OCI-LY7 (cell line): ENCODE measurements around the gene GOLGA6L10. TPM values are rescaled to one million over a fixed set of nuclear protein-coding genes. Genes with fewer than 3 reads are reported as not detected.
"Not testable (repeated sequence)": the region's sequence is repeated elsewhere in the genome, so short reads cannot be mapped to it uniquely, and the experiment has no call there.

ENCODE experiments used
- Bru-seq: library from RNA; stranded (reverse); fragments of 400-500 nt; gene quantifications from one replicate; lab custom pipeline; 2021; lab: Mats Ljungman, UMichigan
- BruChase-seq, 2 experiments: library from RNA; stranded (reverse); fragments of 400-500 nt; gene quantifications; one replicate each; lab custom pipeline; 2021; lab: Mats Ljungman, UMichigan
- BruUV-seq: library from RNA; stranded (reverse); fragments of 400-500 nt; replicated peaks from 2 replicates; lab custom pipeline; 2021; lab: Mats Ljungman, UMichigan
- CTCF ChIA-PET: fragments of 300-600 bp; sonication (Branson Sonifier 250); formaldehyde crosslinking; loops from one replicate; lab custom pipeline; 2022; ENCODE audit warnings: antibody characterized with exemption; ENCODE audit not compliant: unreplicated experiment; lab: Charles Lee
- POLR2A ChIA-PET: fragments of 300-600 bp; sonication (Branson Sonifier 250); formaldehyde crosslinking; loops from one replicate; lab custom pipeline; 2022; ENCODE audit warnings: antibody characterized with exemption; lab: Charles Lee
- DNase-seq: peaks from one replicate; pipeline ENCODE4 v3.0.0-alpha.2; 2015; ENCODE audit warnings: low spot score
- H2AFZ ChIP-seq: fragments of 200-600 bp; sonication (generic), shearing (Covaris generic); 2 replicates; pipeline ENCODE4 v1.6.1; 2014; ENCODE audit warnings: mild to moderate bottlenecking, antibody characterized with exemption, low read length, moderate library complexity
- H3K27ac ChIP-seq: fragments of 200-600 bp; sonication (generic); 2 replicates; pipeline ENCODE4 v1.5.1; 2014; ENCODE audit warnings: mixed run types, low read depth, mild to moderate bottlenecking, moderate library complexity, low read length, inconsistent platforms; ENCODE audit not compliant: poor library complexity, severe bottlenecking
- H3K36me3 ChIP-seq: fragments of 200-600 bp; sonication (generic); 2 replicates; pipeline ENCODE4 v1.6.1; 2014; ENCODE audit warnings: mild to moderate bottlenecking, antibody characterized with exemption, low read length, moderate library complexity, mixed read lengths; ENCODE audit not compliant: insufficient read depth
- H3K4me1 ChIP-seq: fragments of 200-600 bp; sonication (generic); 2 replicates; pipeline ENCODE4 v1.5.1; 2014; ENCODE audit warnings: mild to moderate bottlenecking, low read length; ENCODE audit not compliant: insufficient read depth, poor library complexity, severe bottlenecking
- H3K4me2 ChIP-seq: fragments of 200-600 bp; sonication (generic); 2 replicates; pipeline ENCODE4 v1.6.1; 2014; ENCODE audit warnings: mild to moderate bottlenecking, low read length
- H3K4me3 ChIP-seq: fragments of 200-600 bp; sonication (generic); 2 replicates; pipeline ENCODE4 v1.5.1; 2014; ENCODE audit warnings: mild to moderate bottlenecking, low read depth, low read length; ENCODE audit not compliant: poor library complexity, severe bottlenecking
- H3K79me2 ChIP-seq: fragments of 200-600 bp; sonication (generic); 2 replicates; pipeline ENCODE4 v1.6.1; 2016; ENCODE audit warnings: low read depth, mild to moderate bottlenecking, low read length, moderate library complexity, mixed read lengths; ENCODE audit not compliant: insufficient read depth
- H3K9me2 ChIP-seq: fragments of 200-600 bp; sonication (generic); 2 replicates; pipeline ENCODE4 v1.6.1; 2016; ENCODE audit warnings: mild to moderate bottlenecking, low read length, mixed read lengths; ENCODE audit not compliant: insufficient read depth
- H3K9me3 ChIP-seq: fragments of 200-600 bp; sonication (generic); 2 replicates; pipeline ENCODE4 v1.6.1; 2014; ENCODE audit warnings: mild to moderate bottlenecking, mixed run types, low read length, mixed read lengths
- H4K20me1 ChIP-seq: fragments of 200-600 bp; sonication (generic); 2 replicates; pipeline ENCODE4 v1.6.1; 2014; ENCODE audit warnings: mild to moderate bottlenecking, antibody characterized with exemption, low read length, moderate library complexity, mixed read lengths; ENCODE audit not compliant: insufficient read depth
- EZH2phosphoT487 ChIP-seq: fragments of 200-600 bp; sonication (generic); IDR thresholded peaks from 2 replicates; pipeline ENCODE4 v1.6.1; 2018; ENCODE audit warnings: low read depth, borderline replicate concordance, mild to moderate bottlenecking, mixed run types, antibody characterized with exemption, low read length, moderate library complexity, mixed read lengths
- intact Hi-C: fragments of 100-400 bp; cut with micrococcal nuclease; formaldehyde crosslinking; loops from one replicate; pipeline ENCODE4 v1.10.0; 2022; ENCODE audit not compliant: unreplicated experiment
- long read RNA-seq: library from polyadenylated mRNA; stranded (forward); transcript quantifications from one replicate; pipeline ENCODE4 v2.0.0, GENCODE V29; 2022
- total RNA-seq, 2 experiments: library from RNA; depleted of rRNA in 1 of 2; stranded (reverse); fragments of >200 nt in 1 of 2; shearing (Covaris generic) in 1 of 2; gene quantifications; 2 replicates each; pipeline ENCODE4 v1.2.3, GENCODE V29; 2014 to 2022
- TF ChIP-seq, protein P1 (sequence below): fragments of 200-600 bp; sonication (generic); conservative IDR thresholded peaks from 2 replicates; pipeline ENCODE4 v1.5.1; 2014; ENCODE audit warnings: mild to moderate bottlenecking, antibody characterized with exemption, low read length, moderate library complexity, mixed read lengths

Gene GOLGA6L10, protein sequence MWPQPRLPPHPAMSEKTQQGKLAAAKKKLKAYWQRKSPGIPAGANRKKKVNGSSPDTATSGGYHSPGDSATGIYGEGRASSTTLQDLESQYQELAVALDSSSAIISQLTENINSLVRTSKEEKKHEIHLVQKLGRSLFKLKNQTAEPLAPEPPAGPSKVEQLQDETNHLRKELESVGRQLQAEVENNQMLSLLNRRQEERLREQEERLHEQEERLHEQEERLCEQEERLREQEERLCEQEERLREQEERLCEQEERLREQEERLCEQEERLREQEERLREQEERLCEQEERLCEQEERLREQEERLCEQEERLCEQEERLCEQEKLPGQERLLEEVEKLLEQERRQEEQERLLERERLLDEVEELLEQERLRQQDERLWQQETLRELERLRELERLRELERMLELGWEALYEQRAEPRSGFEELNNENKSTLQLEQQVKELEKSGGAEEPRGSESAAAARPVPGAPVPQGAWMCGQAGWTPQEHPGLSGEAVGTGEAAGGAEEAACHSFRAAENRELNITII
- not detected in 2 replicates for total RNA-seq (2014; rRNA removed; shearing (Covaris generic))
- total RNA-seq (2022): 0.39 and 0.49 TPM in 2 replicates
- percentile 10 among the genes with signal in this experiment for Bru-seq, nascent RNA
- percentile 17 among the genes with signal in this experiment for BruChase-seq, experiment 1, labeled RNA remaining after a 6-hour chase
- percentile 14 among the genes with signal in this experiment for BruChase-seq, experiment 2, labeled RNA remaining after a 2-hour chase
- long read RNA-seq: 0 reads

DNA sequence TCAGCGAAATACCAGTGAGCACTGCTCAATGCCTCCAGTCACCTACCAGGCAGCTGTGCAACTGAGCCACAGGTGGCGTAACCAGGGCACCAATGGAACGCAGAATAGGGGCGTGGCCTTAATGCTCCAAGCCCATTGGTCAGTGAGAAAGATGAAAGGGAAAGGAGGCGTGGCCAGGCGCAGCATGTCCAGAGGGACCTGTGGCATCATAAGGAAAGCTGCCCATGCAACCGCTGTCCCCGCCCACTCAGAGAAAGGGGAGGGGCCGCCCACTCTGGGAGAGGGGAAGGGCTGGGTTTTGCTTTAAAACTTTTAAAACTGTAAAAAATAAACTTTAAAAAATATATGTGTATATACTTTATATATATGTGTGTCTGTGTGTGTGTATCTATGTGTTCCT lies at the start of gene GOLGA6L10:
Gene GOLGA6L10 (minus strand): TSS at position 101 of the 400 bp plus-strand sequence. CDS start 100 bp downstream, at position 1.
- H3K79me2 ChIP-seq, H3K4me1 ChIP-seq, POLR2A ChIA-PET, H3K27ac ChIP-seq, H3K9me3 ChIP-seq, H3K9me2 ChIP-seq, H3K4me3 ChIP-seq, H3K4me2 ChIP-seq, DNase-seq, H4K20me1 ChIP-seq, H3K36me3 ChIP-seq, H2AFZ ChIP-seq, intact Hi-C loops, CTCF ChIA-PET, BruUV-seq: not testable (repeated sequence)

DNA sequence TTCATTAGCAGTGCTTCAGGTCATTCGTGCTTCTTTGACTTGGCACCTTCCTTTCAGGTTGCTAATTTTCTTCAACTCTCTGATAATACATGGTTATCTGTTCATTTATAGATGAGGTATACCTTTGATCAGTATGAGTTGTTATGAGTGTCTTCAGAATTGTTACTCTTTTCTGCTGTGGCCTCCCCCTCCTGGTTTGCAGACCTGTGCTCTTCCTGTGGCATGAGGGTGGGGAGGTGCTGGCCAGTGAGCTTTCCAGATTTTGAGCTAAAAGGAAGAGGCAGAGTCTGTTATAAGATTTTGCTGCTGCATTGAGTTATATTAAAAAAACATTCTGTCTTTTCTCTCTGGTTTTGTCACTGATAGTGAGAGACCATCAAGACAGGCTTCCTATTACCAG lies 49.5 kb upstream of the GOLGA6L10 start:
- Histone ChIP-seq H3K79me2 (no peaks in the 10 kb centered on the region), H2AFZ (peak overlapping the region; percentile 35; the same call in 1 of the 2 replicates), H3K4me2 (peak overlapping the region; percentile 62), H3K9me3 (no peaks in the 10 kb centered on the region), H3K27ac (peak overlapping the region; percentile 18), H3K9me2 (no peaks in the 10 kb centered on the region), H4K20me1 (no peaks in the 10 kb centered on the region), H3K4me1 (peaks cover 13% of the 10 kb centered on the region), H3K4me3 (peak overlapping the region; percentile 5), H3K36me3 (no peaks in the 10 kb centered on the region)
- no TSS peak for BruUV-seq
- no peak for TF ChIP-seq EZH2phosphoT487
- TF ChIP-seq, protein P1, sequence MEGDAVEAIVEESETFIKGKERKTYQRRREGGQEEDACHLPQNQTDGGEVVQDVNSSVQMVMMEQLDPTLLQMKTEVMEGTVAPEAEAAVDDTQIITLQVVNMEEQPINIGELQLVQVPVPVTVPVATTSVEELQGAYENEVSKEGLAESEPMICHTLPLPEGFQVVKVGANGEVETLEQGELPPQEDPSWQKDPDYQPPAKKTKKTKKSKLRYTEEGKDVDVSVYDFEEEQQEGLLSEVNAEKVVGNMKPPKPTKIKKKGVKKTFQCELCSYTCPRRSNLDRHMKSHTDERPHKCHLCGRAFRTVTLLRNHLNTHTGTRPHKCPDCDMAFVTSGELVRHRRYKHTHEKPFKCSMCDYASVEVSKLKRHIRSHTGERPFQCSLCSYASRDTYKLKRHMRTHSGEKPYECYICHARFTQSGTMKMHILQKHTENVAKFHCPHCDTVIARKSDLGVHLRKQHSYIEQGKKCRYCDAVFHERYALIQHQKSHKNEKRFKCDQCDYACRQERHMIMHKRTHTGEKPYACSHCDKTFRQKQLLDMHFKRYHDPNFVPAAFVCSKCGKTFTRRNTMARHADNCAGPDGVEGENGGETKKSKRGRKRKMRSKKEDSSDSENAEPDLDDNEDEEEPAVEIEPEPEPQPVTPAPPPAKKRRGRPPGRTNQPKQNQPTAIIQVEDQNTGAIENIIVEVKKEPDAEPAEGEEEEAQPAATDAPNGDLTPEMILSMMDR: no peak
- ChIA-PET POLR2A (no interaction called here), CTCF (no interaction called here)
- intact Hi-C loops: no loop called here
- DNase-seq: no peak

DNA sequence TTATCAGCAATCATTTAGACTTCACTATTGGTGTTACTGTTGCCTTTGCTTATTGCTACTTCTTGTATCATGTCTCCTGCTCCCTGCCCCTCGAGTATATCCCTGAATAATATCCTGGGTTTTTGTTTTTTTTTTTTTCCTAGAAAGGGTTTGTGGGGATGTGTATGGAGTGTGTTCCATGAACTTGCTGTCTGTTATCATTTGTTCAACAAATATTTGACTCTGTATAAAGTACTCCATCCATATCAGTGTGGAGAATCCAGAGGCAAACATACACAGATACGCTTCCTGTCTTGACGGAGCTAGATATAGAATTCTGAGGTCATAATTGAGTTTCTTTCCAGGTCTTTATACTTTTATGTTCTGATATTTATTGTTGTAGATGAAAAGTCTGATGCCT lies 48.5 kb upstream of the GOLGA6L10 start:
- BruUV-seq: no TSS peak
- Histone ChIP-seq H2AFZ (no peak overlapping the region), H3K9me2 (no peaks in the 10 kb centered on the region), H3K4me2 (no peak overlapping the region), H3K4me3 (no peak overlapping the region), H3K4me1 (peaks cover 13% of the 10 kb centered on the region), H3K79me2 (no peaks in the 10 kb centered on the region), H3K9me3 (no peaks in the 10 kb centered on the region), H3K36me3 (no peaks in the 10 kb centered on the region), H4K20me1 (no peaks in the 10 kb centered on the region), H3K27ac (no peak overlapping the region)
- TF ChIP-seq EZH2phosphoT487: no peak
- TF ChIP-seq, protein P1: no peak
- DNase-seq: no peak
- ChIA-PET POLR2A (no interaction called here), CTCF (no interaction called here)
- intact Hi-C loops: no loop called here

DNA sequence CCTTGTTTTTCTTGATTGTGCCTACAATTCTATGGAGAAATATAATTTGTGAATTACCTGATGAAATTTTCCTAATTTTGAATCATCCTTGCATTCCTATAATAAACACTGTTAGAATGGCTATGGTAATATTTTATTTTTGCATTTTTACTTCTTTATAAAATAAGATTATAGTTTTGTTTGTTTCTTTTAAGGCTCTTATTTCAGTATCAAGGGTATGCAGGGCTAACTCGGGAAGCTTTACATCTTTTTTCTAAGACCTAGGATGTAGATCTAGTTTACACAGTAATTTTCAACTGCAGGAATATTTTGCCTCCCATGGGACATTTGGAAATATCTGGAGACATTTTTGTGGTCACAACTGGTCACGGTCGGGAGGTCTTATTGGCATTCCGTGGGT lies 46.5 kb upstream of the GOLGA6L10 start:
- H2AFZ ChIP-seq, H3K4me2 ChIP-seq, H3K27ac ChIP-seq, BruUV-seq, POLR2A ChIA-PET, H4K20me1 ChIP-seq, H3K36me3 ChIP-seq, H3K4me3 ChIP-seq, DNase-seq, H3K79me2 ChIP-seq, H3K9me3 ChIP-seq, CTCF ChIA-PET, intact Hi-C loops, H3K9me2 ChIP-seq: not testable (repeated sequence)
- peaks cover 13% of the 10 kb centered on the region for H3K4me1 ChIP-seq
